ENCODE measurements around the gene USP50.

Gene USP50

GRCh38 chr15:50484781-50485180, 61.7 kb downstream of the USP50 start:
- Histone ChIP-seq H3K36me3 (ENCODE audit: control insufficient read depth in 5 of 5, insufficient read depth in 5 of 5, low read length in 5 of 5) (peaks cover 34 to 55% (median 45%) of the 10 kb centered on the region in 5 donors), H3K9ac (ENCODE audit: low read length in 5 of 5) (no peak overlapping the region), H3K4me1 (ENCODE audit: control insufficient read depth in 5 of 5, insufficient read depth in 5 of 5, low read length in 5 of 5) (no peaks in the 10 kb centered on the region), H3K4me3 (ENCODE audit: low read depth in 1 of 5, low read length in 5 of 5) (no peak overlapping the region), H3K27ac (ENCODE audit: low read depth, low read length) (no peak overlapping the region), H3K27me3 (ENCODE audit: control insufficient read depth in 5 of 5, insufficient read depth in 4 of 5, low read length in 5 of 5) (no peaks in the 10 kb centered on the region), H3K9me3 (ENCODE audit: control insufficient read depth in 5 of 5, low read length in 5 of 5) (no peaks in the 10 kb centered on the region)

- Histone ChIP-seq H3K9ac (ENCODE audit: low read length in 5 of 5) (no peak overlapping the region), H3K36me3 (ENCODE audit: control insufficient read depth in 5 of 5, insufficient read depth in 5 of 5, low read length in 5 of 5) (peaks cover 25 to 65% (median 48%) of the 10 kb centered on the region in 5 donors), H3K4me1 (ENCODE audit: control insufficient read depth in 5 of 5, insufficient read depth in 5 of 5, low read length in 5 of 5) (no peaks in the 10 kb centered on the region), H3K9me3 (ENCODE audit: control insufficient read depth in 5 of 5, low read length in 5 of 5) (no peaks in the 10 kb centered on the region), H3K4me3 (ENCODE audit: low read depth in 1 of 5, low read length in 5 of 5) (no peak overlapping the region), H3K27me3 (ENCODE audit: control insufficient read depth in 5 of 5, insufficient read depth in 4 of 5, low read length in 5 of 5) (no peaks in the 10 kb centered on the region), H3K27ac (ENCODE audit: low read depth, low read length) (no peak overlapping the region)
Observed at GRCh38 chr15:50476143-50476542, 70.3 kb downstream of the USP50 start.

- Histone ChIP-seq H3K4me3 (ENCODE audit: low read depth in 1 of 5, low read length in 5 of 5) (no peak overlapping the region), H3K27me3 (ENCODE audit: control insufficient read depth in 5 of 5, insufficient read depth in 4 of 5, low read length in 5 of 5) (no peaks in the 10 kb centered on the region), H3K36me3 (ENCODE audit: control insufficient read depth in 5 of 5, insufficient read depth in 5 of 5, low read length in 5 of 5) (peaks cover 11 to 55% (median 37%) of the 10 kb centered on the region in 5 donors), H3K9me3 (ENCODE audit: control insufficient read depth in 5 of 5, low read length in 5 of 5) (no peaks in the 10 kb centered on the region), H3K27ac (ENCODE audit: low read depth, low read length) (no peak overlapping the region), H3K4me1 (ENCODE audit: control insufficient read depth in 5 of 5, insufficient read depth in 5 of 5, low read length in 5 of 5) (no peaks in the 10 kb centered on the region), H3K9ac (ENCODE audit: low read length in 5 of 5) (no peak overlapping the region)
Observed at GRCh38 chr15:50471072-50471471, 75.4 kb downstream of the USP50 start.

- H3K27ac ChIP-seq (ENCODE audit: low read depth, low read length), result no peak overlapping the region
- H3K4me3 ChIP-seq (ENCODE audit: low read depth in 1 of 5, low read length in 5 of 5), result no peak overlapping the region
- H3K36me3 ChIP-seq (ENCODE audit: control insufficient read depth in 5 of 5, insufficient read depth in 5 of 5, low read length in 5 of 5), result peaks cover 18 to 43% (median 38%) of the 10 kb centered on the region in 5 donors
- no peaks in the 10 kb centered on the region for H3K9me3 ChIP-seq (ENCODE audit: control insufficient read depth in 5 of 5, low read length in 5 of 5)
- no peak overlapping the region for H3K9ac ChIP-seq (ENCODE audit: low read length in 5 of 5)
- peaks cover 0 to 7% (median 0%) of the 10 kb centered on the region in 5 donors for H3K4me1 ChIP-seq (ENCODE audit: control insufficient read depth in 5 of 5, insufficient read depth in 5 of 5, low read length in 5 of 5)
- H3K27me3 ChIP-seq (ENCODE audit: control insufficient read depth in 5 of 5, insufficient read depth in 4 of 5, low read length in 5 of 5), result no peaks in the 10 kb centered on the region
Observed at GRCh38 chr15:50463423-50464358, 82.8 kb downstream of the USP50 start.

- Histone ChIP-seq H3K36me3 (ENCODE audit: control insufficient read depth in 5 of 5, insufficient read depth in 5 of 5, low read length in 5 of 5) (peaks cover 16 to 45% (median 32%) of the 10 kb centered on the region in 5 donors), H3K27me3 (ENCODE audit: control insufficient read depth in 5 of 5, insufficient read depth in 4 of 5, low read length in 5 of 5) (no peaks in the 10 kb centered on the region), H3K4me3 (ENCODE audit: low read depth in 1 of 5, low read length in 5 of 5) (no peak overlapping the region), H3K9me3 (ENCODE audit: control insufficient read depth in 5 of 5, low read length in 5 of 5) (no peaks in the 10 kb centered on the region), H3K4me1 (ENCODE audit: control insufficient read depth in 5 of 5, insufficient read depth in 5 of 5, low read length in 5 of 5) (peaks cover 0 to 8% (median 0%) of the 10 kb centered on the region in 5 donors), H3K9ac (ENCODE audit: low read length in 5 of 5) (no peak overlapping the region), H3K27ac (ENCODE audit: low read depth, low read length) (no peak overlapping the region)
Observed at GRCh38 chr15:50458348-50459112, 87.9 kb downstream of the USP50 start.

- Histone ChIP-seq H3K4me1 (ENCODE audit: control insufficient read depth in 5 of 5, insufficient read depth in 5 of 5, low read length in 5 of 5) (no peaks in the 10 kb centered on the region), H3K4me3 (ENCODE audit: low read depth in 1 of 5, low read length in 5 of 5) (no peak overlapping the region), H3K9me3 (ENCODE audit: control insufficient read depth in 5 of 5, low read length in 5 of 5) (no peaks in the 10 kb centered on the region), H3K9ac (ENCODE audit: low read length in 5 of 5) (no peak overlapping the region), H3K36me3 (ENCODE audit: control insufficient read depth in 5 of 5, insufficient read depth in 5 of 5, low read length in 5 of 5) (peaks cover 16 to 42% (median 17%) of the 10 kb centered on the region in 5 donors), H3K27ac (ENCODE audit: low read depth, low read length) (no peak overlapping the region), H3K27me3 (ENCODE audit: control insufficient read depth in 5 of 5, insufficient read depth in 4 of 5, low read length in 5 of 5) (no peaks in the 10 kb centered on the region)
Observed at GRCh38 chr15:50452927-50453326, 93.5 kb downstream of the USP50 start.

All from subcutaneous abdominal adipose tissue (tissue), 5 donors.